SH-SY5Y (cell line): ENCODE measurements around the gene CYP4F12.

Experiments
- GATA2 ChIP-seq: IDR thresholded peaks from 2 replicates; pipeline ENCODE4 v1.6.1; 2011; ENCODE audit warnings: mild to moderate bottlenecking, low read depth, low read length
- GATA3 ChIP-seq: IDR thresholded peaks from 2 replicates; pipeline ENCODE4 v1.6.1; 2011; ENCODE audit warnings: low read depth, mild to moderate bottlenecking, low read length, moderate library complexity

- no peak for TF ChIP-seq GATA2
- no peak for TF ChIP-seq GATA3
Observed at GRCh38 chr19:15715642-15716041, 42.8 kb downstream of the CYP4F12 start.
